GM21619 (cell line): ENCODE data around the gene SMIM13.

Experiments used
- ATAC-seq: cut with Tn5 transposase; IDR thresholded peaks from one replicate; pipeline ENCODE4 v1.9.1; 2021; ENCODE audit not compliant: unreplicated experiment

Gene SMIM13

DNA sequence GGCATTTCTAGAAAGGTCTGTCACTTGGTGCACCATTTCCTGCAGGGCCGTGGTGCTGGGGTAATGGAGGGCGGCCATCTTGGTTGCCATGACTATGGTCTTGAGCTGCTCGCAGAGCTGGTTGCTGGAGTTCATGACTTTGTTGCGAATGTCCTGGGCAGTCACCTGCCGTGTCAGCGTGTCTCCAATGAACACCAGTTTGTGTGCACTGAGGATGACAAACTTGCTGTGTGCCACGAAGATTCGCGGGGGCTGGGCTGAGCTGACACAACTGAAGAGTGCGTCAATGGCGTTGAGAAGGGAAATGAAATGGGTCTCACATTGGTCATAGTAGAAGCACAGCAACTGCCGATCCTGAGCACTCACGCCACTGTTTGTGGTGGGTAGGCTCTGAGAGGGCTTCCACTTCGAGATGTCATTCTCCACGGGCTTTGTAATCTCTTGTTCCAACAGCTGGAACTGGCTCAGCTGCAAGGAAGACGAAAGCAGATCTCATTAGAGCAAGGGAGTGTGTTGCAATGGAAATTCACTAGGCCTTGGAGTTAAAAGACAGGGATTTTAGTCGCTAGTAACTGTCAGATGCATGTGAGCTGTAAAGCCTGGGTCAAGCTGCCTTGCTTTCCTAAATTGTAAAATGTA lies 91.7 kb downstream of the SMIM13 start:
- no peak for ATAC-seq

DNA sequence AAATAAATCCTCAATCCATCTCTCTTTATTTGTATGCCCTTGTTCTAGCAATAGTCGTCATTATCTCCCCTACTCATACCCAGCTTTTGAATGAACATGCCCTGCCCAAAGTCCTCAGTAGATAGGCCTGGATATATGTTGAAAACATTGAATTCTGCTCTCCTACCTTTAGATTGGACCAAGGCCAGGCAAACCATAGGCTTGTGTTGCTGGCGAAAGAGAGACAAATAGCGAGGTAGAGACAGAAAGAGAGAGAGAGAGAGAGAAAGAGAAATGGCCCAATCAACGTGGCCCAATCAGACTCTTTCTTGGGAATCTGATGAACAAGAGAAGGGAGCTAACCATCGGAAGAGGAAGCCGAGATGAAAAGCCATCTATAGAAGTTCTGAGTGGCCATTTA lies 93.7 kb downstream of the SMIM13 start:
- ATAC-seq, result no peak
